DOHH2 (cell line): Measurements from ENCODE around the gene BPHL.
"Not testable (repeated sequence)": the region's sequence is repeated elsewhere in the genome, so short reads cannot be mapped to it uniquely, and the experiment has no call there.

Source experiments
- H3F3A ChIP-seq: fragments of 200-600 bp; sonication (generic), shearing (Covaris generic); 2 replicates; pipeline ENCODE4 v1.6.0; 2016; ENCODE audit warnings: antibody characterized with exemption, mild to moderate bottlenecking; ENCODE audit not compliant: control insufficient read depth, insufficient read depth
- H3K27ac ChIP-seq: fragments of 200-600 bp; sonication (generic); 2 replicates; pipeline ENCODE4 v1.5.1; 2014; ENCODE audit warnings: low read depth, mild to moderate bottlenecking, low read length, moderate library complexity
- H3K27me3 ChIP-seq: fragments of 200-600 bp; sonication (generic); 2 replicates; pipeline ENCODE4 v1.6.1; 2014; ENCODE audit warnings: mild to moderate bottlenecking, low read length, mixed read lengths; ENCODE audit not compliant: control insufficient read depth
- H3K36me3 ChIP-seq: fragments of 200-600 bp; sonication (generic); 2 replicates; pipeline ENCODE4 v1.6.1; 2014; ENCODE audit warnings: mild to moderate bottlenecking, low read length, moderate library complexity, mixed read lengths; ENCODE audit not compliant: control insufficient read depth
- H3K4me1 ChIP-seq: fragments of 200-600 bp; sonication (generic); 2 replicates; pipeline ENCODE4 v1.6.1; 2014; ENCODE audit warnings: mild to moderate bottlenecking, low read length, mixed read lengths; ENCODE audit not compliant: control insufficient read depth
- H3K4me2 ChIP-seq: fragments of 200-600 bp; sonication (generic); 2 replicates; pipeline ENCODE4 v1.6.0; 2014; ENCODE audit warnings: mild to moderate bottlenecking, low read length, moderate library complexity
- H3K4me3 ChIP-seq: fragments of 200-600 bp; sonication (generic); 2 replicates; pipeline ENCODE4 v1.5.1; 2014; ENCODE audit warnings: mild to moderate bottlenecking, low read length, mixed read lengths
- H3K79me2 ChIP-seq: fragments of 200-600 bp; sonication (generic); 2 replicates; pipeline ENCODE4 v1.6.1; 2014; ENCODE audit warnings: mild to moderate bottlenecking, low read length, mixed read lengths; ENCODE audit not compliant: control insufficient read depth
- H3K9me2 ChIP-seq: fragments of 200-600 bp; sonication (generic); replicated peaks from 2 replicates; pipeline ENCODE4 v1.6.1; 2014; ENCODE audit warnings: mild to moderate bottlenecking, low read length, mixed read lengths; ENCODE audit not compliant: control insufficient read depth
- H3K9me3 ChIP-seq: fragments of 200-600 bp; sonication (generic); 2 replicates; pipeline ENCODE4 v1.6.1; 2014; ENCODE audit warnings: antibody characterized with exemption, low read length, mixed read lengths; ENCODE audit not compliant: control insufficient read depth, insufficient read depth
- H4K20me1 ChIP-seq: fragments of 200-600 bp; sonication (generic); 2 replicates; pipeline ENCODE4 v1.6.0; 2014; ENCODE audit warnings: low read depth, mild to moderate bottlenecking, antibody characterized with exemption, low read length, moderate library complexity; ENCODE audit not compliant: control insufficient read depth, insufficient read depth
- EZH2phosphoT487 ChIP-seq: fragments of 200-600 bp; sonication (generic); IDR thresholded peaks from 2 replicates; pipeline ENCODE4 v1.6.1; 2017; ENCODE audit warnings: borderline replicate concordance, mild to moderate bottlenecking, antibody characterized with exemption, low read length, moderate library complexity, mixed read lengths
- TF ChIP-seq, protein P1 (sequence below): fragments of 200-600 bp; sonication (generic); IDR thresholded peaks from one replicate; pipeline ENCODE4 v1.5.1; 2014; ENCODE audit warnings: antibody characterized with exemption, mild to moderate bottlenecking, low read depth, low read length; ENCODE audit not compliant: poor library complexity, severe bottlenecking

Gene BPHL

DNA sequence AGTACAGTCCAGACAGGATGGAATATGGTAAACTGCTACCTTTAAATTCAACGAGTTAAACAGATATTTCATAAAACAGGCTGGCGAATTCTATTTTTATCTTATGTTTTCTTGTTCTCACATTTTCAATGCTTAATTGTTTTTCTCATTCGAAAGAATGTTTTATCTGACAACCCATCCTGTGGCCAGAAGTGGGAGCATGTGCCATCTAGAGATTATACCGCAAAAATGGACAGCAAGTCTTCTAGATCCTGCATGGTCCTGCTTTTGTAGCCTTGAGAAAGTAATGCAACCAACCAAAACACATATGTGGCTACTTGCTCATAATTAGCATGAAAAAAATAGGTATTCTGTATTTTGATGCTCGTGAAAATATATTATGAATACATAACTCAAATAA lies 78.3 kb downstream of the BPHL start:
- no peaks in the 10 kb centered on the region for H3K36me3 ChIP-seq
- no peaks in the 10 kb centered on the region for H3K27me3 ChIP-seq
- H3K4me3 ChIP-seq: no peak overlapping the region
- TF ChIP-seq EZH2phosphoT487: no peak
- TF ChIP-seq, protein P1, sequence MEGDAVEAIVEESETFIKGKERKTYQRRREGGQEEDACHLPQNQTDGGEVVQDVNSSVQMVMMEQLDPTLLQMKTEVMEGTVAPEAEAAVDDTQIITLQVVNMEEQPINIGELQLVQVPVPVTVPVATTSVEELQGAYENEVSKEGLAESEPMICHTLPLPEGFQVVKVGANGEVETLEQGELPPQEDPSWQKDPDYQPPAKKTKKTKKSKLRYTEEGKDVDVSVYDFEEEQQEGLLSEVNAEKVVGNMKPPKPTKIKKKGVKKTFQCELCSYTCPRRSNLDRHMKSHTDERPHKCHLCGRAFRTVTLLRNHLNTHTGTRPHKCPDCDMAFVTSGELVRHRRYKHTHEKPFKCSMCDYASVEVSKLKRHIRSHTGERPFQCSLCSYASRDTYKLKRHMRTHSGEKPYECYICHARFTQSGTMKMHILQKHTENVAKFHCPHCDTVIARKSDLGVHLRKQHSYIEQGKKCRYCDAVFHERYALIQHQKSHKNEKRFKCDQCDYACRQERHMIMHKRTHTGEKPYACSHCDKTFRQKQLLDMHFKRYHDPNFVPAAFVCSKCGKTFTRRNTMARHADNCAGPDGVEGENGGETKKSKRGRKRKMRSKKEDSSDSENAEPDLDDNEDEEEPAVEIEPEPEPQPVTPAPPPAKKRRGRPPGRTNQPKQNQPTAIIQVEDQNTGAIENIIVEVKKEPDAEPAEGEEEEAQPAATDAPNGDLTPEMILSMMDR: no peak
- no peak overlapping the region for H3K27ac ChIP-seq
- no peaks in the 10 kb centered on the region for H4K20me1 ChIP-seq
- no peaks in the 10 kb centered on the region for H3F3A ChIP-seq
- no peaks in the 10 kb centered on the region; the same call in 1 of the 2 replicates for H3K9me3 ChIP-seq
- H3K4me2 ChIP-seq: no peak overlapping the region
- no peaks in the 10 kb centered on the region for H3K79me2 ChIP-seq
- H3K9me2 ChIP-seq: no peaks in the 10 kb centered on the region
- peaks cover 19% of the 10 kb centered on the region for H3K4me1 ChIP-seq

DNA sequence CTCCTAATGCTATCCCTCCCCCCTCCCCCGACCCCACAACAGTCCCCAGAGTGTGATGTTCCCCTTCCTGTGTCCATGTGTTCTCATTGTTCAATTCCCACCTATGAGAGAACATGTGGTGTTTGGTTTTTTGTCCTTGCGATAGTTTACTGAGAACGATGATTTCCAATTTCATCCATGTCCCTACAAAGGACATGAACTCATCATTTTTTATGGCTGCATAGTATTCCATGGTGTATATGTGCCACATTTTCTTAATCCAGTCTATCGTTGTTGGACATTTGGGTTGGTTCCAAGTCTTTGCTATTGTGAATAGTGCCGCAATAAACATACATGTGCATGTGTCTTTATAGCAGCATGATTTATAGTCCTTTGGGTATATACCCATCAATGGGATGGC lies 79.2 kb downstream of the BPHL start:
- H4K20me1 ChIP-seq, H3K36me3 ChIP-seq, H3K27ac ChIP-seq, H3F3A ChIP-seq, H3K9me3 ChIP-seq, H3K4me2 ChIP-seq, H3K4me3 ChIP-seq, H3K9me2 ChIP-seq, H3K27me3 ChIP-seq, H3K79me2 ChIP-seq: not testable (repeated sequence)
- peaks cover 25% of the 10 kb centered on the region for H3K4me1 ChIP-seq

GRCh38 chr6:3199382-3199781 lies 80.9 kb downstream of the BPHL start:
- peaks cover 40% of the 10 kb centered on the region for H3K4me1 ChIP-seq
- H3F3A ChIP-seq: peaks cover 14% of the 10 kb centered on the region
- no peaks in the 10 kb centered on the region for H3K79me2 ChIP-seq
- peaks cover under 1% of the 10 kb centered on the region; the same call in 1 of the 2 replicates for H3K9me3 ChIP-seq
- no peaks in the 10 kb centered on the region for H3K27me3 ChIP-seq
- no peak overlapping the region for H3K4me3 ChIP-seq
- no peaks in the 10 kb centered on the region for H4K20me1 ChIP-seq
- H3K36me3 ChIP-seq: no peaks in the 10 kb centered on the region
- TF ChIP-seq, protein P1: no peak
- no peak for TF ChIP-seq EZH2phosphoT487
- H3K27ac ChIP-seq: no peak overlapping the region
- H3K9me2 ChIP-seq: no peaks in the 10 kb centered on the region
- no peak overlapping the region for H3K4me2 ChIP-seq

- Histone ChIP-seq H3K4me1 (peaks cover 39% of the 10 kb centered on the region), H3K27ac (no peak overlapping the region), H3K9me3 (peaks cover 3% of the 10 kb centered on the region; the same call in 1 of the 2 replicates), H3K4me3 (no peak overlapping the region), H3K4me2 (no peak overlapping the region), H4K20me1 (no peaks in the 10 kb centered on the region), H3K9me2 (no peaks in the 10 kb centered on the region), H3K27me3 (no peaks in the 10 kb centered on the region), H3K36me3 (no peaks in the 10 kb centered on the region), H3F3A (peaks cover 19% of the 10 kb centered on the region), H3K79me2 (no peaks in the 10 kb centered on the region)
- TF ChIP-seq, protein P1: no peak
These were observed 82.2 kb downstream of the BPHL start for GRCh38 chr6:3200682-3201081.
